ENCODE data around the gene SMIM24.

Gene SMIM24

DNA sequence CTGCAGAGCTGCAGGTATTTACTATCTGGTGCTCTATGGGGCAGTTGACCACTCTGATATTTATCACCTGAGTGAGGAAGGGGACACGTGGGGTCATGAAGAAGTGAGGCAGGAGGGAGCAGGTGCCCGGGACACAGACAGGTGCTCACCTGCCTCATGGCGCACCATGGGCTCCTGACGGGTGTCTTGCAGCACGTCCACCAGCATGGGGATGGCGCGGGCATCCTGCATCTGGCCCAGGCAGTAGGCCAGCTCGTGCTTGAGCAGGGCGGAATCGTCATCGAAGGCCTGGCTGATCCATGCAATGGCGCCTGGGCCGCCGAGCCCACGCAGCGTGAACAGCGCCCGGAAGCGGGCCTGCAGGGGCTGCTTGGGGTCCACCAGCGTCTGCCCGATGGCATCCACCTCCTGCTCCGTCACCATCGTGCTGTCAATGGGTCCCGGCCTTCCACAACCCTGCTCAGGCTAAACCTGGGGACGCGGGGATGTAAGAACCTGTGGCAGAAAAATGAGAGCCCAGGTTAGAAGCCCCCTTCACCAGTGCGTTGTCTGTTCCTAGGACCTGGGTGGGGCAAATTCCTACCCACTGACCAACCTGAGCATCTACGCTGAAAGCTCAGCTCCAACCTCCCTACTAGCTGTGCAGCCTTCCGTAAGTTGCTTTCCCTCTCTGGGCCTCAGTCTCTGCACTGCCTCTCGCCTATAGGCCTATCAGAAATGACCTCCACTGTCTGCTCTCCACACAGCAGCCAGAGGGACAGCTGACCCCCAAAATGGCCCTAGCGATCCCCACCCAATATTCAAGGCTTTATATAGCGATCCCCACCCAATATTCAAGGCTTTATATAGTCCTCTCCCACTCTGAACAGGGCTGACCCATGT is 16.3 kb upstream of the SMIM24 start:
- Histone ChIP-seq H3K36me3 (ENCODE audit: low read depth) (peaks cover 24% of the 10 kb centered on the region), H3K9me3 (ENCODE audit: severe bottlenecking) (no peaks in the 10 kb centered on the region), H3K4me1 (ENCODE audit: insufficient read depth, poor library complexity, severe bottlenecking) (peaks cover 7% of the 10 kb centered on the region), H3K27ac (ENCODE audit: poor library complexity, severe bottlenecking) (no peak overlapping the region), H3K4me3 (ENCODE audit: severe bottlenecking) (no peak overlapping the region), H3K27me3 (ENCODE audit: insufficient read depth, poor library complexity, severe bottlenecking) (no peaks in the 10 kb centered on the region)
- DNase-seq (ENCODE audit: low spot score) (no peak), ATAC-seq (ENCODE audit: low read depth) (no peak)
- TF ChIP-seq, protein P1, sequence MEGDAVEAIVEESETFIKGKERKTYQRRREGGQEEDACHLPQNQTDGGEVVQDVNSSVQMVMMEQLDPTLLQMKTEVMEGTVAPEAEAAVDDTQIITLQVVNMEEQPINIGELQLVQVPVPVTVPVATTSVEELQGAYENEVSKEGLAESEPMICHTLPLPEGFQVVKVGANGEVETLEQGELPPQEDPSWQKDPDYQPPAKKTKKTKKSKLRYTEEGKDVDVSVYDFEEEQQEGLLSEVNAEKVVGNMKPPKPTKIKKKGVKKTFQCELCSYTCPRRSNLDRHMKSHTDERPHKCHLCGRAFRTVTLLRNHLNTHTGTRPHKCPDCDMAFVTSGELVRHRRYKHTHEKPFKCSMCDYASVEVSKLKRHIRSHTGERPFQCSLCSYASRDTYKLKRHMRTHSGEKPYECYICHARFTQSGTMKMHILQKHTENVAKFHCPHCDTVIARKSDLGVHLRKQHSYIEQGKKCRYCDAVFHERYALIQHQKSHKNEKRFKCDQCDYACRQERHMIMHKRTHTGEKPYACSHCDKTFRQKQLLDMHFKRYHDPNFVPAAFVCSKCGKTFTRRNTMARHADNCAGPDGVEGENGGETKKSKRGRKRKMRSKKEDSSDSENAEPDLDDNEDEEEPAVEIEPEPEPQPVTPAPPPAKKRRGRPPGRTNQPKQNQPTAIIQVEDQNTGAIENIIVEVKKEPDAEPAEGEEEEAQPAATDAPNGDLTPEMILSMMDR (IDR thresholded peaks at IDR 0.05; ENCODE audit: poor library complexity, severe bottlenecking), result no peak

GRCh38 chr19:3494559-3494958 is 14.2 kb upstream of the SMIM24 start:
- no peak overlapping the region for H3K27ac ChIP-seq (ENCODE audit: poor library complexity, severe bottlenecking)
- TF ChIP-seq, protein P1 (IDR thresholded peaks at IDR 0.05; ENCODE audit: poor library complexity, severe bottlenecking), result no peak
- H3K4me3 ChIP-seq (ENCODE audit: severe bottlenecking), result no peak overlapping the region
- no peaks in the 10 kb centered on the region for H3K9me3 ChIP-seq (ENCODE audit: severe bottlenecking)
- peaks cover 5% of the 10 kb centered on the region for H3K4me1 ChIP-seq (ENCODE audit: insufficient read depth, poor library complexity, severe bottlenecking)
- no peak for ATAC-seq (ENCODE audit: low read depth)
- H3K36me3 ChIP-seq (ENCODE audit: low read depth), result peaks cover 24% of the 10 kb centered on the region
- H3K27me3 ChIP-seq (ENCODE audit: insufficient read depth, poor library complexity, severe bottlenecking), result no peaks in the 10 kb centered on the region
- DNase-seq (ENCODE audit: low spot score), result no peak

DNA sequence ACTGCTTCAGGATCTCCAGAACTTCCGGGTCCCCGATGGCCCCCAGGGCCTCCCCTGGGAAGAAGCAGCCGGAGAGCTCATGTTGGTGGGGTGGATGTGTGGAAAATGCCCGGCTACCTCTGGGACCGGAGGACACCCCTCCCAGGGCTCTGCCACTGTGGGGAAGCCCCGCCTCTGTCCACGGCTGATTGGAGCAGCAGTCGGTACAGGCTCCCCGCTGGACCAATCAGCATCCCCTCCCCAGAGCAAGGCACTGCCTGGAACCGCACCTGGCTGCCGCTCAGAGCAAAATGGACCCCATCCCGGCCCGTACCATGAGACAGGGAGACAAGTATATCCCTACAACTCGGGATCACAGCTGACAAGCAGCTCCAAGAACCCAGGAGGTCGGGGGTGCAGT is 13.7 kb upstream of the SMIM24 start:
- ATAC-seq (ENCODE audit: low read depth), result peak; percentile 57; the same call in 1 of the 3 replicates
- TF ChIP-seq, protein P1 (IDR thresholded peaks at IDR 0.05; ENCODE audit: poor library complexity, severe bottlenecking), result no peak

GRCh38 chr19:3493651-3494050 is 13.3 kb upstream of the SMIM24 start:
- ATAC-seq (ENCODE audit: low read depth), result no peak
- no peak overlapping the region for H3K27ac ChIP-seq (ENCODE audit: poor library complexity, severe bottlenecking)
- H3K36me3 ChIP-seq (ENCODE audit: low read depth), result peaks cover 24% of the 10 kb centered on the region
- TF ChIP-seq, protein P1 (IDR thresholded peaks at IDR 0.05; ENCODE audit: poor library complexity, severe bottlenecking), result no peak
- no peak for DNase-seq (ENCODE audit: low spot score)
- H3K4me1 ChIP-seq (ENCODE audit: insufficient read depth, poor library complexity, severe bottlenecking), result no peaks in the 10 kb centered on the region
- no peaks in the 10 kb centered on the region for H3K9me3 ChIP-seq (ENCODE audit: severe bottlenecking)
- no peaks in the 10 kb centered on the region for H3K27me3 ChIP-seq (ENCODE audit: insufficient read depth, poor library complexity, severe bottlenecking)
- H3K4me3 ChIP-seq (ENCODE audit: severe bottlenecking), result no peak overlapping the region

More for the DNA sequence above, 13.7 kb upstream of the SMIM24 start:
- H3K27me3 ChIP-seq (ENCODE audit: insufficient read depth, poor library complexity, severe bottlenecking), result no peaks in the 10 kb centered on the region
- DNase-seq (ENCODE audit: low spot score), result no peak
- H3K36me3 ChIP-seq (ENCODE audit: low read depth), result peaks cover 24% of the 10 kb centered on the region
- H3K4me3 ChIP-seq (ENCODE audit: severe bottlenecking), result no peak overlapping the region
- no peak overlapping the region for H3K27ac ChIP-seq (ENCODE audit: poor library complexity, severe bottlenecking)
- no peaks in the 10 kb centered on the region for H3K9me3 ChIP-seq (ENCODE audit: severe bottlenecking)
- peaks cover under 1% of the 10 kb centered on the region for H3K4me1 ChIP-seq (ENCODE audit: insufficient read depth, poor library complexity, severe bottlenecking)

GRCh38 chr19:3492919-3493318 is 12.6 kb upstream of the SMIM24 start:
- no peak for ATAC-seq (ENCODE audit: low read depth)
- peaks cover 24% of the 10 kb centered on the region for H3K36me3 ChIP-seq (ENCODE audit: low read depth)

More at GRCh38 chr19:3492919-3493318, 12.6 kb upstream of the SMIM24 start:
- no peak for DNase-seq (ENCODE audit: low spot score)
- TF ChIP-seq, protein P1 (IDR thresholded peaks at IDR 0.05; ENCODE audit: poor library complexity, severe bottlenecking), result no peak
- Histone ChIP-seq H3K4me1 (ENCODE audit: insufficient read depth, poor library complexity, severe bottlenecking) (no peaks in the 10 kb centered on the region), H3K4me3 (ENCODE audit: severe bottlenecking) (no peak overlapping the region), H3K27me3 (ENCODE audit: insufficient read depth, poor library complexity, severe bottlenecking) (no peaks in the 10 kb centered on the region), H3K27ac (ENCODE audit: poor library complexity, severe bottlenecking) (no peak overlapping the region), H3K9me3 (ENCODE audit: severe bottlenecking) (no peaks in the 10 kb centered on the region)
